Fibroblast of pulmonary artery (primary cell): Measurements from ENCODE around the gene NOP16.
A peak's percentile ranks its signal among the peaks of the same experiment; 100 is the strongest.

ENCODE experiments used
- DNase-seq: peaks from one replicate; pipeline ENCODE4 v3.0.0-alpha.2; 2010; ENCODE audit warnings: low read depth
- H3K4me3 ChIP-seq: replicated peaks from 2 replicates; pipeline ENCODE4 v1.5.1; 2011; ENCODE audit warnings: low read depth, mild to moderate bottlenecking, control low read depth, low read length, moderate library complexity
- CTCF ChIP-seq: IDR thresholded peaks from 2 replicates; pipeline ENCODE4 v1.5.1; 2011; ENCODE audit warnings: mild to moderate bottlenecking, control low read depth, low read length, inconsistent platforms; ENCODE audit errors: missing control alignments

The NOP16 gene

DNA sequence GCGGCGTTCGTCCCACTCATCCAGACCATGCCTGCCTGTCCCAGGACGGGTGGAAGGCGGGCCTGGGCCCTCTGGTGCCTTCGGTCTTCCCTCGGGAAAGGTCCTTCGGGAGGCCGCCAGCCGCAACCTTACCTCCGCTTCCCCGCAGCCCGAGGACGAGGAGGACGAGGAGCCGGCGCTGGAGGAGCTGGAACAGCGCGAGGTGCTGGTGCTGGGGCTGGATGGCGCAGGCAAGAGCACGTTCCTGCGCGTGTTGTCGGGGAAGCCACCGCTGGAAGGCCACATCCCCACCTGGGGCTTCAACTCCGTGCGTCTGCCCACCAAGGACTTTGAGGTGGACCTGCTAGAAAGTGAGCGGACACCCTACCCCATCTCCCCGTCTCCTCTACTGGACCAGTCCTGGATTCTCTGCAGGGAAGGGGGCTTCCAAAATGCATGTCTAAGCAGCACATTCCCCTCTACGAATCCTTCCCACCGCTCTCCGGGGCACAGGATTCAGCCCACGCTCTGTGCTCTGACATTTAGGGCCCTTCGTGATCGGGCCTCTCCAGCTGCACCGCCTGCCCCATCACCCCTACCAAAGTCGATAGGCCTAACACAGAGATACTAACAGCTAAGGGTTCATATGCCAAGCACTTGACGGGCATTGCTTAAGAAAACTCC lies 22.0 kb downstream of the NOP16 start:
- DNase-seq = no peak
- TF ChIP-seq CTCF = no peak
- peak overlapping the region; percentile 62 for H3K4me3 ChIP-seq

DNA sequence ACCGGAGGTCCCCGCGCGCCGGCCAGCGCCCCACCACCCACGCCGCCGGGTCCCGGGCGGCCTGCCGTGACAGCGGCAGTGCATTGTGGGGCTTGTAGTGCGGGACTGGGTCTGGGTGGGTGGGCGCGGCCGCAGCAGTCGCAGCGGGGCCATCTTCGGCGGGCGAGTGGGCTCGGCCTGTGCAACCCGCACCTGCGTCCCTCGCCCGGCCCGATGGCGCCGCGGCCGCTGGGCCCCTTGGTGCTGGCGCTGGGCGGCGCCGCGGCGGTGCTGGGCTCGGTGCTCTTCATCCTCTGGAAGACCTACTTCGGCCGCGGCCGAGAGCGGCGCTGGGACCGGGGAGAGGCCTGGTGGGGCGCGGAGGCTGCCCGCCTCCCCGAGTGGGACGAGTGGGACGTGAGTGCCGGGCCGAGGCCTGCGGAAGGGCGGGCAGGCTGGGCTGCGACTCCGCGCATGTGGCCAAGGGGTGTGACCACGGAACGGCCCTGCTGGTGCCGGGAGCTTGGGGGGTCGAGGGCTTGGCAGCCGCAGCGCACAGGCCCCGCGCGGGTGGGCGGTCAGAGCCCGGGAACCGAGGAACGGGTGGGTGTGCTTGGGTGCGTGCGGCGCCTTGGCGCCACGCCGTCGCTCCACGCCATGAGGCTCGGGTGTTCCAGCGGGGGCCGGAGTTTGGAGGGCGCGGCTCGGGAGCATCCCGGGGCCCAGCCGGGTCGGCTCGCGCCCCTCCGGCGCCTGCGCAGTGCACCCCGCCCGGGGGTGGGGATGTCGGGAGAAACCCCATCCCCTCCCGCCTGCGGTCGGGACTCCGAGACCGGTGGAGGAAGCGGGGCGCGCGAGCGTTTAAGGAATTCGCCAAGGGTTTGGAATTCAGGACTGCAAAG lies 22.8 kb downstream of the NOP16 start, which contains the start of gene ARL10:
TSS of gene ARL10 (plus strand) at position 137 of the 881 bp plus-strand sequence. CDS start at position 214, 77 bp downstream.
- H3K4me3 ChIP-seq = peak within 1 kb of the TSS; percentile 62
- no peak for TF ChIP-seq CTCF
- peak; percentile 27 for DNase-seq

GRCh38 chr5:176364765-176365350 lies 23.5 kb downstream of the NOP16 start:
- no peak for DNase-seq
- TF ChIP-seq CTCF = no peak

GRCh38 chr5:176362233-176362490 lies 26.2 kb downstream of the NOP16 start:
- no peak for DNase-seq
- peak overlapping the region; percentile 97 for H3K4me3 ChIP-seq
- TF ChIP-seq CTCF = no peak

More at GRCh38 chr5:176364765-176365350, 23.5 kb downstream of the NOP16 start:
- H3K4me3 ChIP-seq = peak overlapping the region; percentile 62

GRCh38 chr5:176361437-176362232 lies 26.8 kb downstream of the NOP16 start, which contains the start of gene KIAA1191:
KIAA1191 (minus strand) TSS chr5:176361764; CDS start chr5:176359508, 2,256 bp downstream.
- peak within 1 kb of the TSS; percentile 97 for H3K4me3 ChIP-seq
- TF ChIP-seq CTCF = peak; percentile 16
- DNase-seq = peak; percentile 90

GRCh38 chr5:176360894-176361436 lies 27.4 kb downstream of the NOP16 start:
- H3K4me3 ChIP-seq = peak overlapping the region; percentile 97
- peak; percentile 13 for DNase-seq
- no peak for TF ChIP-seq CTCF
